HG03520 (cell line): ENCODE results near the gene RHBDD2.
"Not testable (repeated sequence)": the region's sequence is repeated elsewhere in the genome, so short reads cannot be mapped to it uniquely, and the experiment has no call there.

Source experiments
- ATAC-seq: cut with Tn5 transposase; IDR thresholded peaks from one replicate; pipeline ENCODE4 v1.9.1; 2021; ENCODE audit warnings: mild to moderate bottlenecking, moderate library complexity; ENCODE audit not compliant: unreplicated experiment

Gene RHBDD2

DNA sequence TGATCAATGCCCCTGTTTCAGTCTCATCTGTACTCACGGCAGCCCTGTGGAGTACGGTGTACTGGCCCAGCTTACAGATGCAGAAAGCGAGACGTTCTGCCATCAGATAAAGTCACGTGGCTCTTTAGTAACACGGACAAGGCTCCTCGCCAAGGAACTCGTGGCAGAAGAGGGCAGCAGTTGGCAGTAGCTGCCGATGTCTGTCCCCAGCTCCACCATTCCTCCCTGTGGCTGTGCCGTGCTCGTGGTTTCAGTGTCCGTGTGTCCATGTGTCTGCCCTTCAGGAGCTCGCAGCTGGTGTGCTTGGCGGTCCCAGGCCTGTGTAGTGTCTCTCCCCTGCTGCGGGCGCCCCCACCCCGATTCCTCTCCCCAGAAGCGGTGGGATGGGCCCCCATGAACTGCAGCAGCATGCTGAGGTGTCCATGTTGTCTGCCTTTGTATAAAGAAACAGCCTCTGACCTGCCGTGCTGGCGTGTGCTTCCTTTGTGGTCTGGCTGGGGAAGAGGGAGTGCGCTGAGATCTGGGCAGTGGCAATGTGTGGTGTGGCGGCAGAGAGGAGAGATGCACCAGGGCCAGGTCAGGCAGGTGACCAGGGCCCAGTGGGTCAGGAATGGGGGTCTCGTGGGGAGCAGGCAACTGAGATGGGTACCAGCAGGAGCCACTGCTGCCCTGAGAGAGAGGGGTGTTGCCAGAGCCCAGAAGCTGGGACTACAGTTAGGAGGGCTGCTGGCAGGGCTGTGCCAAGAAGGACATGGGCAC is 9.8 kb downstream of the RHBDD2 start:
- no peak for ATAC-seq

DNA sequence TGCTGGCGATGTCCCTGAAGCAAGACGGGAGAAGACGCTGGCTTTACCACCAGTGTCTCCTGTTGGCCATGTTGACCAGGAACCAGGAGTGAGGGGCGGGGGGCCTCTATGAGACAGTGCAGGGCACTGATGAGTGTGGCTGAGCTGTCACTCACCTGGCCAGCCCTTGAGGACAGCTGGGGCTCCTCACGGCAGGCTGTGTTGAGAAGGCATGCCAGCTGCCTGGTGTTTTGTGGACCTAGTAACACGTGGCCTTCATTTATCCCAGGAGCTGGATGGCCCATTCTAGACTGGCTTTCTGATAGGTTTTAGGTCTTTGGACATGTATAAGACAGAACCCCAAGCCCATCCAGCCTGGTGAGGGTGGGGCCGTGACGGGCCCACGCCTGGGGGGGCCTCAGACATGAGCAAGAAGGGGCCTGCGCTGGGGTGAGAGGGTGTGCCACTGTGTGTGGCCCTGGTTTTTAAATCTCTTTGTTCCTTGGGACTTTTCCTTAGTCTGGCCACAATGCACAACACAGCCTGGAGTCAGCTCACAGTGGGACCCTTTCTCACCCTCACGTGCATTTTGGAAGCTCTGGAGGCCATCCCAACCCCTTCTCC is 10.5 kb downstream of the RHBDD2 start:
- ATAC-seq: no peak

DNA sequence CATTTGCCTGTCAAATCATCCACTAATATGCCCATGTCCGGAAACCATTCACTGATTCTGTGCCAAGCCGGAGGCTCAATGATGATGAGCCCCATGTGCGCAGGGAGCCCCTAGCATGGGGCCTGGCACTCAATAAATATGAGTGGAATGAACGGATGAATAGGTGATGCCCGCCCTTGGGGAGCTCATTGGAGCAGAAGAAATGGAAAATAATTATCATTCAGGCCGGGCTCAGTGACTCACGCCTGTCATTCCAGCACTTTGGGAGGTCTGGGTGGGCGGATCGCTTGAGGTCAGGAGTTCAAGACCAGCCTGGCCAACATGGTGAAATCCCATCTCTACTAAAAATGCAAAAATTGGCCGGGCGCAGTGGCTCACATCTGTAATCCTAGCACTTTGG is 11.0 kb downstream of the RHBDD2 start:
- ATAC-seq: no peak

DNA sequence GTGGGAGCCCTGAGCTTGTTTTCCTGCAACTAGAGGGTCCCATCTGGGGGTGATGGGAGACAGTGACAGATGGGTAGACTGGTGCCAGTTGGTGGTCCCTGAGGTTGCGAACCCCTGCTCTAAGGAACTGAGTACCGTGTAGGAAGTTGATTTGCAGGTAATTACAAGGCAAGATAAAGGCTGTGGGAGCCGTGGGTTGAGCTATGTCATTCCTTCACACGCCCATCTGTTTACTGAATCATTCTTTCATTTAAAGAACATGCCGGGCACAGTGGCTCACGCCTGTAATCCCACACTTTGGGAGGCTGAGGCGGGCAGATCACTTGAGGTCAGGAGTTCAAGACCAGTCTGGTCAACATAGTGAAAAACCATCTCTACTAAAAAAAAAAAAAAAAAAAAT is 12.4 kb downstream of the RHBDD2 start:
- not testable (repeated sequence) for ATAC-seq

DNA sequence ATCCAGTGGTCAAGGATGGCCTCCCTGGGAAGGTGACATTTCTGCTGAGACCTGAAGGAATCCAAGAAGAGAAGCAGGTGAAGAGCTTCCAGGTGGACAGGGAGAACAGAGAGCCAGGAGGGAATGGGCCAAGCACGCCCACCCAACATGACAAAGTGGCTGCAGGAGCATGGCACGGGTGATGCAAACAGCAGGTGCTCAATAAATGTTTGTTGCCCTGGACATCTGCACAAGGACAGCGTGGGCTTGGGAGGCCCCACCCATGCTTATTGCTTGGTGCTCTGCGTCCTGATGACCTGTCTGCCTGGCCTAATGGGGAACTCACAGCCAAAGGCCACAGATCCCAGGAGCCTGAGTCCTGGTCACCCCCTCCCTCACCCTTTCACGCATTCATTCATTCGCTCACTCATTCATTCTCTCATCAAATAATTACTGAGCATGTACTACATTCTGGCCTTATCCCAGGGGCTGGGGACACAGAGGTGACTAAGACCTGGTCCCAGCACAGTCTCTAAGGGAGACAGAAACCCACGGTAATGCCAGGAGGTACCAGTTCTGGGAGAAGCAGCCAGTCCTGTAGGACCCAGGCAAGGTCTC is 13.1 kb downstream of the RHBDD2 start:
- ATAC-seq: no peak

DNA sequence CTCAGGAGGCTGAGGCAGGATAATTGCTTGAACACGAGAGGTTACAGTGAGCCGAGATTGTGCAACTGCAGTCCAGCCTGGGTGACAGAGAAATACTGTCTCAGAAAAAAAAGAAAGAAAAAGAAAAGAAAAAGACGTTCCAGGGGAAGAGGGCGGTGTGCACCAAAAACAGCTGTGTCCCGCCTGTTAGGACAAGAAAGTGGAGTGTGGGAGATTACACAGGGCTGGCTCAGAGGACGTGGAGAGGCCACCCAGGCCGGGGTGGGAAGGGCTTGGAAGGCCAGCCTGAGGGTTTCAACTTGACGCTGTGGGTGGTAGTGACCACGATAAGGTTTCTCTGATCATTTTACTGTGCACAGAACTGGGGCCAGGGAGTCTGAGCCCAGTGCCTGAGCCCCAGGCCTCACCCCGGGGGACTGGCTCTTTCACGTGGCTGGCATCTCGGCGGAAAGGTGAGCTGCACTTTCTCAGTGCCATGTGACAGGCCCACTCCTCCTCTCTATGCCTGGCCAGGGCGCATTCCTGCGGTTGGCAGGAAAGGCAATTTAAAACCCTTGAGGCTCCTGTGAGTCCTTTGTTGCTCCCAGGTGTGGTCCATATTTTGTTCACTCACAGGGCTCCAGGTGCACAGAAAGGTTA is 13.9 kb downstream of the RHBDD2 start:
- no peak for ATAC-seq

DNA sequence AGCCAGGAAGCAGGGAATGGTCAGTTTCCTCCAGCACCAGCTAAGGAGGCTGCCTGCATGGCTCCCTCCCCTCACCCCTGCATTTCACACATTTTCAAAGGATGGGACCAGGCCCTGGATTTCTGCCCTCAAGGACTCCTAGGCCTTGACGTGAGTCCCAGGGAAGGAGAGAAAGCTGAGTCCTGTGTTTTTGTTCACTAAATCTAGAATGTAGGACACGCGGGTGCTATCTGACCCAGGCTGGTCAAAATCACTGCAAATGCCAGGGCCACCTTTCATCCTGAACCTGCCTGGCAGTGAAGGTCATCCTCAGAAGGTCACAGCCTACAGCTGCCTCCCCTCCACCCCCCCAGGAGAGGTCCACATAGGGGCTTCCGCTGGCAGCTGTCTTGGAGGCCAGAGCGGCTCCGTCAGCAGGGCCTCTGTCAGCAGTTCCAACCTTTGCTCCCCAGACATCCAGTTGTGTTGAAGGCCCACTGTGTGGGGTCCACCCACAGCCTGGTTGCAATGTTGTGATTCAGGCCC is 18.0 kb downstream of the RHBDD2 start:
- no peak for ATAC-seq

DNA sequence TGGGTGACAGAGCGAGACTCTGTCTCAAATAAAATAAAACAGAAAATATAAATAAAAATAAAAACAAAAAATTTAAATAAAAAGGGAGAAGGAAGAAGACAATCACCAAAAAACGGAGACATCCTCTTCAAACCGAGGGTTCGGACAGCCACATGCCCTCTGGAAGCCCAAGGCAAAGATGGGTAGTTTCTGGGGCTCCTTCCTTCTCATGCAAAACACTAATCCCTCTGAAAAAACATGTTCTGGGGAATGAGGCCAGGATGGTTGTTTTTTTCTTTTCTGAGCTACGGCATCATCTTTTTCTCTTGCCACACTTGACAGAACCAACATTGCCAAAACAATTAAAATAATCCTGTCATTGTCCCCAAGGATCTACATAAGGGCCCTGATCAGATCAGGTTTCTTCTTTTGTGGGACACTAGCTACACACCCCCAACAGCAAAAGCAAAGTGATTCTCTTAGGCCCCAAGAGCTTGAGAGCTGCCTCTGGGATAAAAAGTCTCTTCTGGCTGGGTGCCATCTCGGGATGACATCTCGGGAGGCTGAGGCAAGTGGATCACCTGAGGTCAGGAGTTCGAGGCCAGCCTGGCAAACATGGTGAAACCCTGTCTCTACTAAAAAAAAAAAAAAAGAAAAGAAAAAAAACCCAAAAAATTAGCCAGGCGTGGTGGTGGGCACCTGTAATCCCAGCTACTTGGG is 21.9 kb downstream of the RHBDD2 start:
- ATAC-seq: no peak

DNA sequence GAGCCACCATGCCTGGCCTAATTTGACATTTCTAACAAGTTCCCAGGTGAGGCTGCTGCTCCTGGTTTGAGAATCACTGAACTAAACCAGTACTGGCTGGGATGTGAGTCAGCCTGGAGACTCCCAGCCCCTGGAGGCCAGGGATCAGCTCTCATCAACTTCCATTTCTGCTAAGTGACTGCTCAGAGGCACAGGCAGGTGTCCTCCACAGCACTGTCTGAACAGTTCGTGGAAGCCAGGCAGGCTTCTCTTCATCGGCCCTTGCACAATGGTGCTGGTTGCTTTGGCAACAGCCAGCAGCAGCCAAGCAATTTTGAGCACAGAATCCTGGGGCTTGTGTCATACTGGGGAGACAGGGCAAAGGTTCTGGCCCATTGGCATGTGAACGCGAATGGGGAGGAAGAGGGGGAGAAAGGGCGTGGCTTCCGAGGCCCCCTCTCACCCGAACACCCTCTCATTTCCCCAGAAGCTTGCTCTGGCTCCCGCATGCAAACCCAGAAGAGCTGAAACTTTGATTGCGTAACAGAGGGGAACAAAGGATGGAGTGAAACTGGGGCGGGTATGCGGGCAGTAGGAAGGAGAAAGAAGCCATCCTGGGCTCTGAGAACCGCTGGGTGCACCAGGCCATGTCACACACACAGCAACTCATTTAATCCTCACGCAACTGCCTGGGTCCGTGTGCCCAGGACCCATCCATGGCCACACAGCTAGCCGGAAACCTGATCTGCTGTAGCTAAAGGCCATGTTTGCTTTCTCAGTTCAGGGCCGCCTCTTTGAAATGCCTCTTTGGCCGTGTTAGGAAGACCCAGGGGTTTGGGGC is 27.2 kb downstream of the RHBDD2 start:
- ATAC-seq: no peak

DNA sequence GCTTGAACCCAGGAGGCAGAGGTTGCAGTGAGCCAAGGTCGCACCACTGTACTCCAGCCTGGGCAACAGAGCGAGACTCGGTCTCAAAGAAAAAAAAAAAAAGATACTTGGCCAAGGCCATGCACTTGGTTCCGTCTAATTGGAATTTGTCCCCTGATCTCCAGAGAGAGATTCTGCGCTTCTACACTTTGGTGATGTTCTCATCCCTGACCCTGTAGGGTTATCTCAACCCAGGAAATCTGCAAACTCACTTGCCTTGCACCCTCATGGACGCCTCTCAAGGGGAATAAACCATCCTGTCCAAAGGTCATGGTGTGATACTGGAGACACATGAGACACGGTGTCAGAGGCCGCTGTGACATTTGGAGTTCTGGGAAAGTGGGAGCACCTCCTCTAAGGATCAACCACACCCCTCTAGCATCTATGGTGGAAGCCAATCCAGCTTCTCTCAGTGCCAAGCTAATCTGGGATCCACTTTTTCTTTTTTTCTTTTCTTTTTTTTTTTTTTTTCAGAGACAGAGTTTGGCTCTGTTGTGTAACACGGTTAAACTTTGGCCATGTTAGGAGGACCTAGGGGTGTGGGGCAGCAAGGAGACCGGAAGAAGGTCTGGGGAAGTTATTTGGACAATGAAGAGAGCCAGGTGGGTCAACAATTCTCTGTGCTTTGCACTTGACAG is 28.3 kb downstream of the RHBDD2 start:
- no peak for ATAC-seq

DNA sequence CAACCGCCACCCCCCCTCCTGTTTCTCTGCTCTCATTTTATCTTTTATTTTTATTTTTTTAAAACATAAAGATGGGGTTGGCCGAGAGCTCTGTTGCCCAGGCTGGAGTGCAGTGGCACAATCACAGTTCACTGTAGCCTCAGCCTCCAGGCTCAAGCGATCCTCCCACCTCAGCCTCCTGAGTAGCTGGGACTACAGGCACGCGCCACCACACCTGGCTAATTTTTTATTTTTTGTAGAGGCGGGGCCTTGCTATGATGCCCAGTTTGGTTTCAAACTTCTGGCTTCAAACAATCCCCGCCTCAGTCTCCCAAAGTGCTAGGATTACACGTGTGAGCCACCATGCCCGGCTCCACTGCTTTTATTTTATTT is 28.8 kb downstream of the RHBDD2 start:
- not testable (repeated sequence) for ATAC-seq

DNA sequence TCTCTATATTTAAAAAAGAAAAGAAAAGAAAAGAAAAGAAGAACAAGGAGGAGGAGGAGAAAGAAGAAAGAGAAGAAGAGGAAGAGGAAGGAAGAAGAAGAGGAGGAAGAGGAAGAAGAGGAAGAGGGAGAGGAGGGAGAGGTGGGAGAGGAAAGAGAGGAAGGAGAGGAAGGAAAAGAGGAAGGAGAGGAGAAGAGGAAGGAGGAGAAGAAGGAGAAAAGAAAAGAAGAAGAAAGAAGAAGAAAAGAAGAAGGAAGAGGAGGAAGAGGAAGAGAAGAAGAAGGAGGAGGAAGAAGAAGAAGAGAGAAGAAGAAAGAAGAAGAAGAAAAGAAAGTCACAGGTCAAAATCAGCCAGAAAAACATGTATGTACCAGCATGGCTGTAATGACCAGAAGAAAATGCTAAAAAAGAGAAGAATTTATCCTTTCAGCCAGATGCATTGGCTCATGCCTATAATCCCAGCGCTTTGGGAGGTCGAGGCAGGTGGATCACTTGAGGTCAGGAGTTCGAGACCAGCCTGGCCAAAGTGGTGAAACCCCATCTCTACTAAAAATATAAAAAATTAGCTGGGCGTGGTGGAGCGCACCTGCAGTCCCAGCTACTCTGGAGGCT is 30.8 kb downstream of the RHBDD2 start:
- ATAC-seq: no peak

DNA sequence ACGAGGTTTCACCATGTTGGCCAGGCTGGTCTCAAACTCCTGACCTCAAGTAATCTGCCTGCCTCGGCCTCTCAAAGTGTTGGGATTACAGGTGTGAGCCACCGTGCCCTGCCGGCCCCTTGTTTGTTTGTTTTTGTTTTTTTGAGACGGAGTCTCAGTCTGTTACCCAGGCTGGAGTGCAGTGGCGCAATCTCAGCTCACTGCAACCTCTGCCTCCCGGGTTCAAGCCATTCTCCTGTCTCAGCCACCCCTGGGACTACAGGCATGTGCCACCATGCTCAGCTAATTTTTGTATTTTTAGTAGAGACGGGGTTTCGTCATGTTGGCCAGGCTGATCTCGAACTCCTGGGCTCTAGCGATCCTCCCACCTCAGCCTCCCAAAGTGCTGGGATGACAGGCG is 32.4 kb downstream of the RHBDD2 start:
- not testable (repeated sequence) for ATAC-seq

DNA sequence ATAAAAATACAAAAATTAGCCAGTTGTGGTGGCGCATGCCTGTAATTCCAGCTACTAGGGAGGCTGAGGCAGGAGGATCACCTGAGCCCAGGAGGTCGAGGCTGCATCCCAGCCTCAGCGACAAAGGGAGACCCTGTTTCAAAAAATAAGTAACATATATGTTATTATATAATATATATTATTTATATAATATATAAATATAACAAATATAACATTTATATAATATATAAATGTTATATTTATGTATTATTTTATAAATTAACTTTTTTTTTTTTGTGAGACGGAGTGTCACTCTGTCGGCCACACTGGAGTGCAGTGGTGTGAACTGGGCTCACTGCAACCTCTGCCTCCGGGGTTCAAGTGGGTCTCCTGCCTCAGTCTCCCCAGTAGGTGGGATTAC is 34.6 kb downstream of the RHBDD2 start:
- no peak for ATAC-seq

DNA sequence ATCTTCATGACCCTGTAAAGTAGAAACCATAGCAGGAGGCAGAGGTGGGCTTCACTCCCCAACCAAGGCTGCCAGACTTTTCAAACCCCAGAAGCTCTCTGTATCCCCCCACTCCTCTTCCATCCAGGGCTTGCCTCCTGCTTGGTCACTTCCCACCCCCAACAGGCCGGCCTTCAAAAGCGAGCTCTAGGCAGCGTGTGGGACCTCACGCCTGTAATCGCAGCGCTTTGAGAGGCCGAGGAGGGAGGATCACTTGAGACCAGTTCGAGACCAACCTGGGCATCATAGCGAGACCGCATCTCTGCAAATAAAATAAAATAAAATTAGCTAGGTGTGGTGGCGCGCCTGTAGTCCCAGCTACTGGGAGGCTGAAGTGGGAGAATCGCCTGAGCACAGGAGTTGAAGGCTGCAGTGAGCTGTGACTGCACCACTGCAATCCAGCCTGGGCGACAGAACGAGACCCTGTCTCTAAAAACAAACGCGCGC is 35.4 kb downstream of the RHBDD2 start:
- ATAC-seq: no peak

DNA sequence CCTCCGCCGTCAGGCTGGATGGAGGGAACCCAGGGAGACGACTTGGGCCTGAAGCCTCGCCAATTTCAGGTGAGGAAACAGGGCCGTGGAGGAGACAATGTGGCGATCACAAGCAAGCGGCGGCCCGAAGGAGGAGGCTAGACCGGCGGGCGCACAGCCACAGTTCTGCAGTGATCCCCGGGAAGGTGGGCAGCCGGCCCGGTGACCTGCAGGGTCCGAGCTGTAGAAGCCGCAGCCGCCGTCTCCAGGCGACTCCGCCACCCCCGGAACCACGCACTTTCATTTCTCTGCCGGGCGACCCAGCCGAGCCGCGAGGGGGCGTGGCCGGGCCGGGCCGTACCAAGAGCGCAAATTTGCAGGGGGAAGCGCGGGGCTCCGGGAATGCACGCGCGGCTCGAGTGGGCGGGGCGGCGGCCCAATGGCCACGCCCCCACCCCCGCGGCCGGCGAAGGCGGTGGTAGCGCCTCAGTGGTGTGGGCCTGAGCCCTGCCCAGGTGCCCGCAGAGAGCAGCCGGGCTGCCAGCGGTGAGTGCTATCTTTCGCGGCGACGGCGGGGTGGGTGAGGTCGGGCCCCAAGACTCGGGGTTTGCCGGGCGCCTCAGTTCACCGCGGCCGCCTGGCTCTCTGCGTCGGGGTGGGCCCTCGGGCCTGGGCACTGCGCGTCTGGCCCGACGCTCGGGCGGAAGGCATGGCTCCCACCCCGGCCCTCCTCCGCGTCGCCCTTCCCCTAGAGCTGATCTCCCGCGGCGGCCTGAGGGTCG is 36.0 kb downstream of the RHBDD2 start, which contains the start of gene POR:
Gene POR, plus strand, starts transcription at position 501 of the 761 bp plus-strand sequence. CDS start 38,847 bp downstream, outside the sequence.
- ATAC-seq: peak; percentile 81

DNA sequence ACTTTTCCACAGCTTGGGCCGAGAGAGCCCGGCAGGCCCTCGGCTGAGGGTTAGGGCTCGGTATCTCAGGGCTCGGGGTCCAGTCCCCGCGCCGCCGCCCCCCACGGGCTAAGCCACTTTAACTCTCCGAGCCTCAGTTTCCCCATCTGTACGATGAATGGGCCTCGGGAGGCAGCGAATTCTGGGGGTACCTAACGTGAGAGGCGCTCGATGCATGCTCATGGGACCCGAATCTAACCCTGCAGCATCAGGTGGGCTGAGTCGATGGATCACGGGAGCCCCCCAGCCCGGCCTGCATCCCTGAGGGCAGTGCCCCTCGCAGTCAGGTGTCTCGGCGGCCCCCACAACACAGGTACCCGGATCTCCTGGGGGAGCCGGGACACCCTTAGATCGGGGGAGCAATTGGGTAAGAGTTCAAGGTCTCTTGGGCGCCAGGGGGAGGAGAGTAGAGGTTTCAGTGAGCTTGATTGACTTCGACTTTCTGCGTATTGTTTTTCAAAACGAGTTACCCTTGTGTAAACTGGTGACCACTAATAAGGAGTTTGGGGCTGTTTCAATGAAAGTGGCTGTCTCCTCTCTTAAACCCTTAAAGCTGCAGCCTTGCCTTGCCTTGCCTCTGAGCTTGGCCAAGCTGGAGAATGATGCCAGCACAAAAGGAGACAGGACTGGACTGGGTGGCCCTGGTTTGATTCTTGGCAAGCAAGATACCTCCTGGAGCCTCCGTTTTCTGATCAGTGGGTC is 36.8 kb downstream of the RHBDD2 start:
- ATAC-seq: peak; percentile 7
